ENCODE data around the gene FAM98A.

DNA sequence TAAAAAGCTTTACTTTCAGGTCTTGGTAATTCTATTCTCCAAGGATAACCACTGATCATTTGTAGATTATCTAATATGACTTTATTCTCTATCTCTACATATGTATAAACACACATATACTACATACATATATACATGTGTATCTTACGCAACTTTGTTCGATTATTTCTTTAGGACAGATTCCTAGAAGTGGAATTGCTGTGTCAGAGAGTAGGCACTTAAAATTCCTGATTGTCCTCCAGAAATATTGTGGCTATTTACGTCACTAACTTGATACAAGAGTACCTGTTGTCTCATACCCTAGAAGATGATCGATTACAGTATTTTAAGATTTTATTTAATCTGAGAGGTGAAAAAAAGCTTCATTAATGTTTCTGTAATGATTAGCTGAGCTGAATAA lies 57.9 kb downstream of the FAM98A start:
- TF ChIP-seq NR2F2 (IDR thresholded peaks at IDR 0.05) (no peak), JUND (IDR thresholded peaks at IDR 0.05) (no peak)
- TF ChIP-seq, protein P1, sequence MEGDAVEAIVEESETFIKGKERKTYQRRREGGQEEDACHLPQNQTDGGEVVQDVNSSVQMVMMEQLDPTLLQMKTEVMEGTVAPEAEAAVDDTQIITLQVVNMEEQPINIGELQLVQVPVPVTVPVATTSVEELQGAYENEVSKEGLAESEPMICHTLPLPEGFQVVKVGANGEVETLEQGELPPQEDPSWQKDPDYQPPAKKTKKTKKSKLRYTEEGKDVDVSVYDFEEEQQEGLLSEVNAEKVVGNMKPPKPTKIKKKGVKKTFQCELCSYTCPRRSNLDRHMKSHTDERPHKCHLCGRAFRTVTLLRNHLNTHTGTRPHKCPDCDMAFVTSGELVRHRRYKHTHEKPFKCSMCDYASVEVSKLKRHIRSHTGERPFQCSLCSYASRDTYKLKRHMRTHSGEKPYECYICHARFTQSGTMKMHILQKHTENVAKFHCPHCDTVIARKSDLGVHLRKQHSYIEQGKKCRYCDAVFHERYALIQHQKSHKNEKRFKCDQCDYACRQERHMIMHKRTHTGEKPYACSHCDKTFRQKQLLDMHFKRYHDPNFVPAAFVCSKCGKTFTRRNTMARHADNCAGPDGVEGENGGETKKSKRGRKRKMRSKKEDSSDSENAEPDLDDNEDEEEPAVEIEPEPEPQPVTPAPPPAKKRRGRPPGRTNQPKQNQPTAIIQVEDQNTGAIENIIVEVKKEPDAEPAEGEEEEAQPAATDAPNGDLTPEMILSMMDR (IDR thresholded peaks at IDR 0.05; ENCODE audit: low read depth, low read length, missing input control): no peak

Measured in liver (tissue), 3 donors.